DOHH2 (cell line): Measurements from ENCODE around the gene CPSF7.

Experiments used
- H3F3A ChIP-seq: fragments of 200-600 bp; sonication (generic), shearing (Covaris generic); 2 replicates; pipeline ENCODE4 v1.6.0; 2016; ENCODE audit warnings: antibody characterized with exemption, mild to moderate bottlenecking; ENCODE audit not compliant: control insufficient read depth, insufficient read depth
- H3K27ac ChIP-seq: fragments of 200-600 bp; sonication (generic); 2 replicates; pipeline ENCODE4 v1.5.1; 2014; ENCODE audit warnings: low read depth, mild to moderate bottlenecking, low read length, moderate library complexity
- H3K27me3 ChIP-seq: fragments of 200-600 bp; sonication (generic); 2 replicates; pipeline ENCODE4 v1.6.1; 2014; ENCODE audit warnings: mild to moderate bottlenecking, low read length, mixed read lengths; ENCODE audit not compliant: control insufficient read depth
- H3K36me3 ChIP-seq: fragments of 200-600 bp; sonication (generic); 2 replicates; pipeline ENCODE4 v1.6.1; 2014; ENCODE audit warnings: mild to moderate bottlenecking, low read length, moderate library complexity, mixed read lengths; ENCODE audit not compliant: control insufficient read depth
- H3K4me1 ChIP-seq: fragments of 200-600 bp; sonication (generic); 2 replicates; pipeline ENCODE4 v1.6.1; 2014; ENCODE audit warnings: mild to moderate bottlenecking, low read length, mixed read lengths; ENCODE audit not compliant: control insufficient read depth
- H3K4me2 ChIP-seq: fragments of 200-600 bp; sonication (generic); 2 replicates; pipeline ENCODE4 v1.6.0; 2014; ENCODE audit warnings: mild to moderate bottlenecking, low read length, moderate library complexity
- H3K4me3 ChIP-seq: fragments of 200-600 bp; sonication (generic); 2 replicates; pipeline ENCODE4 v1.5.1; 2014; ENCODE audit warnings: mild to moderate bottlenecking, low read length, mixed read lengths
- H3K79me2 ChIP-seq: fragments of 200-600 bp; sonication (generic); 2 replicates; pipeline ENCODE4 v1.6.1; 2014; ENCODE audit warnings: mild to moderate bottlenecking, low read length, mixed read lengths; ENCODE audit not compliant: control insufficient read depth
- H3K9me2 ChIP-seq: fragments of 200-600 bp; sonication (generic); replicated peaks from 2 replicates; pipeline ENCODE4 v1.6.1; 2014; ENCODE audit warnings: mild to moderate bottlenecking, low read length, mixed read lengths; ENCODE audit not compliant: control insufficient read depth
- H3K9me3 ChIP-seq: fragments of 200-600 bp; sonication (generic); 2 replicates; pipeline ENCODE4 v1.6.1; 2014; ENCODE audit warnings: antibody characterized with exemption, low read length, mixed read lengths; ENCODE audit not compliant: control insufficient read depth, insufficient read depth
- H4K20me1 ChIP-seq: fragments of 200-600 bp; sonication (generic); 2 replicates; pipeline ENCODE4 v1.6.0; 2014; ENCODE audit warnings: low read depth, mild to moderate bottlenecking, antibody characterized with exemption, low read length, moderate library complexity; ENCODE audit not compliant: control insufficient read depth, insufficient read depth
- EZH2phosphoT487 ChIP-seq: fragments of 200-600 bp; sonication (generic); IDR thresholded peaks from 2 replicates; pipeline ENCODE4 v1.6.1; 2017; ENCODE audit warnings: borderline replicate concordance, mild to moderate bottlenecking, antibody characterized with exemption, low read length, moderate library complexity, mixed read lengths
- TF ChIP-seq, protein P1 (sequence below): fragments of 200-600 bp; sonication (generic); IDR thresholded peaks from one replicate; pipeline ENCODE4 v1.5.1; 2014; ENCODE audit warnings: antibody characterized with exemption, mild to moderate bottlenecking, low read depth, low read length; ENCODE audit not compliant: poor library complexity, severe bottlenecking

Gene CPSF7

GRCh38 chr11:61447601-61448551 lies 18.1 kb upstream of the CPSF7 start:
- no peaks in the 10 kb centered on the region for H3K27me3 ChIP-seq
- H3K27ac ChIP-seq, result no peak overlapping the region
- peaks cover 15% of the 10 kb centered on the region for H3F3A ChIP-seq
- no peak for TF ChIP-seq EZH2phosphoT487
- TF ChIP-seq, protein P1, sequence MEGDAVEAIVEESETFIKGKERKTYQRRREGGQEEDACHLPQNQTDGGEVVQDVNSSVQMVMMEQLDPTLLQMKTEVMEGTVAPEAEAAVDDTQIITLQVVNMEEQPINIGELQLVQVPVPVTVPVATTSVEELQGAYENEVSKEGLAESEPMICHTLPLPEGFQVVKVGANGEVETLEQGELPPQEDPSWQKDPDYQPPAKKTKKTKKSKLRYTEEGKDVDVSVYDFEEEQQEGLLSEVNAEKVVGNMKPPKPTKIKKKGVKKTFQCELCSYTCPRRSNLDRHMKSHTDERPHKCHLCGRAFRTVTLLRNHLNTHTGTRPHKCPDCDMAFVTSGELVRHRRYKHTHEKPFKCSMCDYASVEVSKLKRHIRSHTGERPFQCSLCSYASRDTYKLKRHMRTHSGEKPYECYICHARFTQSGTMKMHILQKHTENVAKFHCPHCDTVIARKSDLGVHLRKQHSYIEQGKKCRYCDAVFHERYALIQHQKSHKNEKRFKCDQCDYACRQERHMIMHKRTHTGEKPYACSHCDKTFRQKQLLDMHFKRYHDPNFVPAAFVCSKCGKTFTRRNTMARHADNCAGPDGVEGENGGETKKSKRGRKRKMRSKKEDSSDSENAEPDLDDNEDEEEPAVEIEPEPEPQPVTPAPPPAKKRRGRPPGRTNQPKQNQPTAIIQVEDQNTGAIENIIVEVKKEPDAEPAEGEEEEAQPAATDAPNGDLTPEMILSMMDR, result no peak
- H3K4me3 ChIP-seq, result no peak overlapping the region
- peaks cover 3% of the 10 kb centered on the region for H3K4me1 ChIP-seq
- H3K4me2 ChIP-seq, result no peak overlapping the region
- peaks cover 78% of the 10 kb centered on the region for H3K36me3 ChIP-seq
- no peaks in the 10 kb centered on the region for H3K9me2 ChIP-seq
- H3K9me3 ChIP-seq, result no peaks in the 10 kb centered on the region
- peaks cover 3% of the 10 kb centered on the region; the same call in 1 of the 2 replicates for H4K20me1 ChIP-seq
- H3K79me2 ChIP-seq, result peaks cover 27% of the 10 kb centered on the region

- TF ChIP-seq EZH2phosphoT487, result no peak
- TF ChIP-seq, protein P1, result peak; percentile 96
- Histone ChIP-seq H3K4me3 (no peak overlapping the region), H3K4me1 (peaks cover 3% of the 10 kb centered on the region), H3K4me2 (no peak overlapping the region), H3K79me2 (peaks cover 39% of the 10 kb centered on the region), H3K9me2 (no peaks in the 10 kb centered on the region), H3K9me3 (no peaks in the 10 kb centered on the region), H4K20me1 (peaks cover 3% of the 10 kb centered on the region; the same call in 1 of the 2 replicates), H3K36me3 (peaks cover 83% of the 10 kb centered on the region), H3K27ac (no peak overlapping the region), H3F3A (peaks cover 15% of the 10 kb centered on the region), H3K27me3 (no peaks in the 10 kb centered on the region)
Measured at GRCh38 chr11:61446211-61446651, 16.5 kb upstream of the CPSF7 start.

DNA sequence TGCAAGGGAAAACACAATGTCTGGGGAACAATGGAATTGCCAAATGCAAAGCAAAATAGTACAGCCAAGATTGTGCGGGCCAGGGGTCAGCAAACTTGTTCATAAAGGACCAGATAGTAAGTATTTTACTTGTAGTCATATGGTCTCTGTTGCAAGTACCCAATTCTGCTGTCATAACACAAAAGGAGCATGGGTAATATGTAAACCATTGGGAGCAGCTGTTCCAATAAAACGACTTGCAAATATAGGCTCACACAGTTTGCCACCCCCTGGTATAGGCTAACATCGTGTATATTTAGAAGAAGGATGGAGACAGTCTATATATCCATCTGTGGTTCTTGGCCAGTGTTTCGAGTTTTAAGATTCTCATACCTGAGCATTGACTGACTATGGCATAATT lies 15.7 kb upstream of the CPSF7 start:
- Histone ChIP-seq H3K4me2 (no peak overlapping the region), H3K79me2 (peaks cover 46% of the 10 kb centered on the region), H3K27me3 (no peaks in the 10 kb centered on the region), H3K9me2 (no peaks in the 10 kb centered on the region), H3K4me1 (peaks cover 3% of the 10 kb centered on the region), H3K9me3 (no peaks in the 10 kb centered on the region), H3F3A (peaks cover 15% of the 10 kb centered on the region), H3K27ac (no peak overlapping the region), H4K20me1 (peaks cover 3% of the 10 kb centered on the region; the same call in 1 of the 2 replicates), H3K4me3 (no peak overlapping the region), H3K36me3 (peaks cover 84% of the 10 kb centered on the region)
- no peak for TF ChIP-seq EZH2phosphoT487
- TF ChIP-seq, protein P1, result no peak
